Stimulated activated naive CD4-positive, alpha-beta T cell treated with Interleukin-2 at 50 U/mL for 16 hours (primary cell): ENCODE data around the gene MDK.

Source experiments
- DNase-seq: peaks from one replicate; lab custom pipeline; 2025; lab: John Stamatoyannopoulos, UW

Gene MDK

DNA sequence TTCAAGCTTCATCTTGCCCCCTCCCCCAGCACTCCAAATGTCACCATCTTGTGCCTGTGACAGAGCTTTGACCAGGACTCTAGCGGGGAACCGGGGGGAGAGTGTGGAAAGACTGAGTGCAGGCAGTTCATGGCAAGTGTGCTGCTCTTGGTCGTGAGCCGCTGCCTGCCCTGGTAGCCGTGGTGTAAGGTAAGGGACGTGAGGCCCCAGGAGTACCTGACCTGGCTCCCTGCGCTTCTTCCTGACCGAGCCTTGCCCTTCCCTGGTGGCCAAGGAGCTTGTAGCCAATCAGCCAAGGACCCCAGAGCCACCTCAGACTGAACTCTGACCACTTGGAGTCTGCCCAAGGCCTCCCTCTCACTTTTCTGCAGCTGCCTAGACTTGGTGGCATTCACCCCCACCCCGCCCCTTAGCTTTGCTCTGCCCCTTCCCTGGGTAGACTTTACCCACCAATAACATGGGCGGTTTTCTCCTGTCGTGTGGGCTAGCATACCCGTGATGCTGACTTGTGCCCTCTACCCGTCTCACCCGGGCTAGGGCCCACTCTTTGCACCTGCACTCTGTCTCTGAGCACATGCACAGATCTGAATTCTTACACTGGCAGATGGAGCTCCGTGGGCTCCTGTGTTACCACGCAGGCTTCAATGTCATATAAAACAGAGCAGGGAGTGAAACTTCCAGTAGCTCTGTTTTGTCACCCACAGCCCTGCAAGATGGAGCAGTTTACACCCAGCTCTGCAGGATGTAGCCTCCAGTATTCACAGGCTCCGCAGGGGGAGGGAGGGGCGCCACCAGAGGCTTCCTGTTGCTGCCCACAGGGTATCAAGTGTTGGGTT, 32.7 kb upstream of the MDK start:
- DNase-seq, result peak; percentile 44

- DNase-seq, result no peak
These were observed 30.8 kb upstream of the MDK start for GRCh38 chr11:46350695-46351094.

DNA sequence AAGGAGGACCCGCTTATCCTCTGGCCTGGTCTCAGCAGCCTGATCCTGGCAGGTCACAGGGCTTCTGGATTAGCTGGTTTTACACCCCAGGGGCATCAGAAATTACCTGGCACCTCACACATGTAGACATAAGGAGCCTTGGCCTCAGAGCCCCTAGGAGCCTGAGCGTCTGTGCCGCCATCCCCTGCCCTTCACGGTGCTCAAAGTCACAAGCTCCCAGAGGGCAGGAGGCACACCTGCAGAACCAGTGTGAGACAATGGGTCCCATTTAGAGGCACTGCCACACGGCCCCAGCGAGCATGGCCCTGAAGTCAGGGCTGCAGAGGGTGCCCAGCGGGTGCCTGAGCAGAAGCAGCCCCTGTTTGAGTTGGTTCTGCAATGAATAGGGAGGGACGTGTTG, 30.3 kb upstream of the MDK start:
- no peak for DNase-seq

DNA sequence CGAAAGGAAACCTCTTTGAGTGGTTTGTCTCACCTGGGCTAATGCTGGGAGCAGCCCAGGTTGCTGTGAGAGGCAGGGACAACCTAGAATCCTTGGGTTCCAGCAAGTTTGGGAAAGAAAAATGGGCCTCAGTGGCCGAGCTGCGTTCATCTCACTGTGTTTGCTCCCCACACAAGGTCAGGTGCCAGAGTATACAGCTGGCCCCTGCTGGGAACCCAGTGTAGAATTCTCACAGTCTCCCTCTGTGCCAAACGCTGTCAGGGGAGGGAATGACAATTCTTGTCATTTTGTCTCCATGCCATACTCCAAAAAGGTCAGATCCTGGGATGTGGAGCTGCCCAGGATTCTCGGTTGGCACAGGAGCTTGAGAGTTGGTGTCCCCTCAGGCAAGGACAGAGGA, 29.9 kb upstream of the MDK start:
- no peak for DNase-seq

DNA sequence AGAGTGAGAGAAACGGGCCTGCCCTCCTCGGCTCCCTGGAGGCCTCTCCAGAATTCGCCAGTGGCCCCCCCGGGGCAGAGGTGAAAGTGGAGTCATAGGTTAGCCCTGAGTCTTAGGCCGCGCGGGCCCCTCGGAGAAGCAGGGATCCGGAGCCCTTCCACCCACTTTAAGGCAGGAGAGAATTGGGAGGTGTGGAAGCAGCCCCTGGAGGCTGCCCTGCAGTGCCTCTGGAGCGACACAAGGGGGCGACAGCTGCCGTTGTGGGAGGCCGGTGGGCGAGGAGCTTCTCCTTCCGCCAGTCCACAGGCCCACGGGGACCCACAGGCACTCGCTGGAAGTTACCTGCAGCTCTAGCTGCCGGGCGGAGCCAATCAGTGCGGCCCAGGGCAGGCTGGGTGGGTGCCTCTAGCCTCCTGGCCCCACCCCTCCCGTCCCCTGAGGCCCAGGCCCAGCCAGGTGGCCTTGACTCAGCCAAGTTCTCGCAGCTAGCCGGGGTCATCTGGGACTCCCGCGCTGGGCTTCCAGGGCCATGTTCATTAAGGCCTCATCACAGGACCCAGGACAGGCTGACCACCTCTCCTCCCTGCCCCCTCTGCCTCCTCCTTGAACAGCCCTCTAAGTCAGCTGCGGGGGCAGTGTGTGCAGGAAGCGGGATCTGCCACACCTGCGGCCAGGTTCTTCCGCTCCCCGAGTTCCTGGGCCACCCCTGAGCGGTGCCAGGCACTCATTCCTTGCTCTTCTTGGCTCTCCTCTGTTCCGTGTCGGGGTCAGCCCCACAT, 29.2 kb upstream of the MDK start:
- peak; percentile 75 for DNase-seq

- peak; percentile 45 for DNase-seq
These were observed 27.8 kb upstream of the MDK start for GRCh38 chr11:46353698-46354097.

- DNase-seq, result no peak
These were observed 24.5 kb upstream of the MDK start for GRCh38 chr11:46356924-46357482.

DNA sequence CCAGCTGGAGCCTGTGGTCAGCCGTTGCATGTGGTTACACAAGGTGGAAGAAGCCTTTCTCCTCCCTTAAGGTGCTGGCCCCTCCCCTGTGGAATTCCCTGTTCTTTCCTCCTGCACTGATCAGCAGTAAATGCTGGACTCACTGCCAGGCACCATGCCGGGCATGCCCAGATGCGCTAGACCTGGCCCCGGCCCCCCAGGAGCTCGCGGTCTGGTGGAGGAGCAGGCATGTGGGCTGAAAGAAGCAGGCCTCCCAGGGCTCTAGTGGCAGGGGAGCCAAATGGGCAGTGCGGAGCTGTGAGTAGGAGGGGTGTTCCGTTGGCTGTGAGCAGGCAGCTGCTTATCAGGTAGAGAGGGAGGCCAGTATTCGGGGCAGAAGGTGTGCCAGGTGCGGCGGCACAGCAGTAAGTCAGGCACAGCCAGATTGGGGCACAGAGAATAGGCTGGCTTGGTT, 24.0 kb upstream of the MDK start:
- no peak for DNase-seq

DNA sequence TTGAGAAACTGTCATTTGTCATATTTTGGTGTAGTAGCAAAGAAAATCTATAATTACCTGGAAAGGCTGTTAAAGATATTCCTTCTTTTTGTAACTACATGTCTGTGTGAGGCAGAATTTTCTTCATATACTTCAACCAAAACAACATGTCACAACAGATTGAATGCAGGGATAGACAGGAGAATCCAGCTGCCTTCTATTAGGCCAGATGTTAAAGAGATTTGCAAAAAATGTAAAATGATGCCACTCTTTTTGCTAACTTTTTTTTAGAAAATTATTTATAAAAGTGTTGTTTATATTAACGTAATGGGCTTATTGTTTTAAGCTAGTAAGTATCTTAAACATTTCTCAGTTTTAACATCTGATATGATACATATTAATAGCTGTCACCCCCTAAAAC, 21.5 kb upstream of the MDK start:
- no peak for DNase-seq

- no peak for DNase-seq
These were observed 20.6 kb upstream of the MDK start for GRCh38 chr11:46360878-46361277.

DNA sequence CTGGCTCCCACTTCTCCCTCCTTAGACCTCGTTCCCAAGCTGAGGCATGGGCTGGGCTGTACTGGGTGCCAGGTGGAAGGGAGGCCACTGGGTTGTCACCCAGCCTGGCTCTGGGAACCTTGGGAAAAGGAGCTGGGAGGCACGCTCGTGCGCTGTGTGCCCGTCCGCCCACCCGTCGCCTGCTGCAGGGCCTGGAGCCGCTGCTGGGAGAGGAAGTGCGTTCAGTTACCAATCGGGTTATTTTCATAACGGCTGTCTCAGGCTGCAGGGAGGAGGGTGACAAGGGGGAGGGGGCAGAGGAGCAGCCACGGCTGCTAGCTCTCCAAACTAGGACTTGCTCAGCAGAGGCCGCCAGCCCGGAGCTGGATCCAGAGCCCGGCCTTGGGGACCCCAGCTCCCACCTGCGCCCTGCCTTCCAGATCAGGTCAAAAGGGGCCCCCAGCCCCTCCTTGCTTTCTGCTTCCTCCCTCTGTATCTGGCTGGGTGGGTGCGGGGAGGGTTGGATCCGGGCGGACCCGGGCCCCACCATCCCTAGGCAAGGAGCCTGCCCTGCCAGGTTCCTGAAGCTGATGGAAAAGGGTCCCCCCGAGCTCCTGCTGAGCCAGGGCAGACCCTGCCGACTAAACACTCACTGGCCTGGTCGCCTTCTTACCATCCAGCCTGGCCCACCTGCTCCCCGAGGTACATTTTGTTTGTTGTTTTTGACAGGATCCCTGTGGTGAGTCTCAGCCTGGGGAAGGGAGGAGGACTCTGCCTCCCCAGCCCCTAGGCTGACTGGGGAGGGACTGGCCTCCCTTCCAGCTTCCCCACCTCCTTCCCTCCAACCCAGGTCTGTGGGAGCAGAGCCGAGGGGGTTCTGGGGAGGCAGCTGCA, 19.9 kb upstream of the MDK start:
- peak; percentile 61 for DNase-seq

GRCh38 chr11:46362156-46363030, 19.1 kb upstream of the MDK start:
- no peak for DNase-seq

DNA sequence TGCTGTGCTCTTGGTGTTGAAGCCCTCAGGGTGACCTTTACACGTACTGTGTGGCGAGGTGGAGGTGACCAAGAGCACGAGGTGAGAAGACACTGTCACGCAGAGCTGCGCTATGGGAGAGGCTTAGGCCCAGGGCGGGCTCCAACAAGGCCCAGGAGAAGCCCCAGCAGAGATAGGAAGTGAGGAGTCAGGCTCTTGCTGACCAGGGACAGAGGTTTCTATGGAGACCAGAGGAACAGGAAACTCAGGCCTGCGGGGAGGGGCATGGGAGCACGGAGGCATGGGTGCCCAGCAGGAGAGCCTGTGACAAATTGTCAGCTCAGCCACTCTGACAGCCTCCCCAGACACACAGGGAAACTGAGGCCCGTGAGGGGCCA, 18.4 kb upstream of the MDK start:
- no peak for DNase-seq

DNA sequence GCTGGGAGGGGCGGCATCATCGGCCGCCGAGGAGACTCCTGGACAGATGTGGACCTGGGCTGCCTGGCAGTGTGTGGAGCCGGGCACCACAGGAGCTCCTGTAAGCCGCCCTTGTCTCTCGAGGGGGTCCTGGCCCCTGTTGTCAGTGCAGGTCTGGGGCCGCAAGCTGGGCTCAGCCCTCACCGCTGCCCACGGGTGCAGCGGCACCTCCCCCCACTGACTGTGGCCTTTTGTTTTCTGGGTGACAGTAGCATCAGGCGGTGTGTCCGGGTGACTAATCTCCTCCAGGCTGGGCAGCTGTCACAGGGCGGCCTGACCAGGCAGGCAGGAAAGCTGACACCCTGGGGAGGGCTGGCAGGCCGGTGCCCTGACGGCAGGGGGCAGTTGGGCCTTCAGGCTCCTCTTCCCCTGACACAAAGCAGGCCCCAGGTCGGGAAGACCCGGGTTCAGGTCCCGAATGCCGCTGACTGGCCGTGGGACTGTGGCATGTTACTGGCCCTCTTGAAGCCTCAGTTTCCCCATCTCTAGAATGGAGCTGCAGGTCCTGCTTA, 17.9 kb upstream of the MDK start:
- DNase-seq, result no peak

- no peak for DNase-seq
These were observed 17.4 kb upstream of the MDK start for GRCh38 chr11:46364056-46364455.

- DNase-seq, result no peak
These were observed 16.7 kb upstream of the MDK start for GRCh38 chr11:46364791-46365190.

DNA sequence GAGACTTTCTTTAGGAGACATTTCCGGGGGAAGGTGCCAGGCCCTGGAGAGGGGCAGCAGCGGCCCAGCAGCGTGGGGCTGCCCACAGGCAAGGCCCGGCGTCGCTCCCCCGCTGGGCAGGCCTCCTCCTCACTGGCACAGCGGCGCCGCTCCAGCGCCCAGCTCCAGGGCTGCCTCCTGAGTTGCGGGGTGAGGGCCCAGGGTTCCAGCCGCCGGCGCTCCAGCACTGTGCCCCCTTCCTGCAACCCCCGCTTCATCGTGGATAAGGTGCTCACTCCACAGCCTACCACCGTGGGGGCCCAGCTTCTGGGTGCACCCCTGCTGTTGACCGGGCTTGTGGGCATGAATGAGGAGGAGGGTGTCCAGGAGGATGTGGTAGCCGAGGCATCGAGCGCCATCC, 15.2 kb upstream of the MDK start:
- no peak for DNase-seq

DNA sequence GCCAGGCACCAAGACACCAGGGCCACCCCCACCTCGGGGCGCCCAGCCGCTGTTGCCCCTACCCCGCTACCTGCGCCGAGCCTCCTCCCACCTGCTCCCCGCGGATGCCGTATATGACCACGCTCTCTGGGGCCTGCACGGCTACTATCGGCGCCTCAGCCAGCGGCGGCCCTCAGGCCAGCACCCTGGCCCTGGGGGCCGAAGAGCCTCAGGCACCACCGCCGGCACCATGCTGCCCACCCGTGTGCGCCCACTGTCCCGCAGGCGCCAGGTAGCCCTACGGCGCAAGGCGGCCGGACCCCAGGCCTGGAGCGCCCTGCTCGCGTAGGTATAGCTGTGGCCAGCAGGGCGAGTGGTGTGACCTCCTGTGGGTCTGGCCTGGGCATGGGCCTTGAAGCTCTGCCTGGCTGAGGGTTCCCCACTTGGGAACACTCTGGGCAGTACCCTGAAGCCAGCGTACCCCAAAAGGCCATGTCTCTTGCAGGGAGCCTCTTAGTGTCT, 14.8 kb upstream of the MDK start:
- no peak for DNase-seq

DNA sequence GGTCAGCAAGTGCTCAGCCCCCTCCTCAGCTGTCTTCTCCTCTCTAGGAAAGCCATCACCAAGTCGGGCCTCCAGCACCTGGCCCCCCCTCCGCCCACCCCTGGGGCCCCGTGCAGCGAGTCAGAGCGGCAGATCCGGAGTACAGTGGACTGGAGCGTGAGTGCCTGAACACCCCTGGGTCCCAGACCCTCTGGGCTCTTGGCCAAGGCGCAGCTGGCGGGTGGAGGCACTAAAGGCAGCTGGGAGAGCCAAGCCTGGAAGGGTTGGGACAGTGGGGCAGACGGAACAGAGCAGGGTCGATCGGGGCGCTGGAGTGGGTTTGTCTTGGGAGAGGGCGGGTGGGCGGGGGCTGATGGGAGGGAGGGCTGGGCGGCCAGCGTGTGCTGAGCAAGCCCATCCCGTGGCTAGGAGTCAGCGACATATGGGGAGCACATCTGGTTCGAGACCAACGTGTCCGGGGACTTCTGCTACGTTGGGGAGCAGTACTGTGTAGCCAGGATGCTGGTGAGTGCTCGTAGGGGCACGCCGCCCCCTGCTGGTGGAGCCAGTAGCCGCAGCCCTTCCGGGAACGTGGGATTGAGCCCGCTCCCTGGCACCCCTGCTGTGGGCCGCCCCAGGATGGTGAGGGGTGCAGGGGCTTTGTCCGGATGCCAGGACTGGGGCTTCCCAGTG, 14.1 kb upstream of the MDK start:
- DNase-seq, result peak; percentile 59

DNA sequence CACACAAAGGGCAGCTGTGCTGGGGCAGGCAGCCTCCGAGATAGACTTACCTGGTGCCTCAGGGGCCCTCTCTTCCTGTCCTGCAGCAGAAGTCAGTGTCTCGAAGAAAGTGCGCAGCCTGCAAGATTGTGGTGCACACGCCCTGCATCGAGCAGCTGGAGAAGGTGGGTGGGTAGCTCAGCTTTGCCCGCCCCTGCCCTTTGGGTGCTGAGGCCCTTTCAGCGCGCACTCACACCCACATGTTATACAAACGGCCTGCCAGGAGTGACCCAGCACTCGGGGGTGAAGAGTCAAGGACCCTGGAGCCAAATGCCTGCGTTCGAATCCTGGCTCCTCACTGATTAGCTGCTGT, 13.6 kb upstream of the MDK start:
- no peak for DNase-seq
